22Rv1 (cell line): Measurements from ENCODE around the gene UBLCP1.
"Not testable (repeated sequence)": the region's sequence is repeated elsewhere in the genome, so short reads cannot be mapped to it uniquely, and the experiment has no call there.

Experiments
- H3K27ac ChIP-seq: fragments of 450-650 bp; 2 replicates; pipeline ENCODE4 v1.5.1; 2017
- CTCF ChIP-seq: fragments of 450-650 bp; IDR thresholded peaks from 2 replicates; pipeline ENCODE4 v1.5.1; 2017; ENCODE audit warnings: mild to moderate bottlenecking
- ZFX ChIP-seq: fragments of 450-650 bp; IDR thresholded peaks from 2 replicates; pipeline ENCODE4 v1.6.1; 2017; ENCODE audit warnings: antibody characterized with exemption, borderline replicate concordance

Gene UBLCP1

DNA sequence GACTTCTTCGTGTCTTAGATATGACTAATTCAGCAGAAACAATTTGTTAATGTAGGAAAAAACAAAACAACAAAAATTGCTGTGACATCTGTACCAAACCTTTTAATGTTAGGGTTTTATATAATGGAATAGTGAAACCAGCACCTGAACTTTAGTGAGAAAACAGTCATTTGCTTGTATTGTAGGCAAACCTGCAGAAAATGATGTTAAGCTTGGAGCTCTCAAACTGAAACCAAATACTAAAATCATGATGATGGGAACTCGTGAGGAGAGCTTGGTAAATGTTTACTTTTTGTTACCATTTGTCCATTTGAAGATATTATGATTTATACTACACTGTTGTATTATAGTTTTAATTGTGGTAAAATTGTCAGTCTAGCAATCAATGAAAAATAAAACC, 6.6 kb downstream of the UBLCP1 start:
- no peak overlapping the region for H3K27ac ChIP-seq
- TF ChIP-seq ZFX (no peak), CTCF (no peak)

GRCh38 chr5:159273923-159274322, 10.8 kb downstream of the UBLCP1 start:
- TF ChIP-seq CTCF, result no peak
- no peak for TF ChIP-seq ZFX
- H3K27ac ChIP-seq, result no peak overlapping the region

DNA sequence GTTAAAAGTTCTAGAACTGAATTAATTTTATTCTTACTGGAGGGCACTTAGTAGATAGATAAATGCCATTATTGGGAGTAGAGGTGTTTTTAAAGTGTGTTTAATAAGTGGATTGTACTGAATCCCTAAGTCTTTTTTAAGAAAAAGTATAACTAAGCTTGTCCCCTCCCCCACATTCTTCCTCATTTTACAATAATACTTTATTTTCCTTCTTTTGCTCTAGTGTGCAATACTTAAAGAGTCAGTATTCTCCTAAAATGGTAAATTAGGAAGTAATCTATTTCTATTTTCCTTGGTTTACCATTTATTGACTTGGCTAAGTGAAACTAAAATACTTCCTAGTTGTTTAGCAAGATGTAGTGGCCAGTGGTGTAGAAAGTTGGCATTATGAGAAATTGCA, 11.6 kb downstream of the UBLCP1 start:
- H3K27ac ChIP-seq, result no peak overlapping the region
- TF ChIP-seq ZFX, result no peak
- TF ChIP-seq CTCF, result no peak

DNA sequence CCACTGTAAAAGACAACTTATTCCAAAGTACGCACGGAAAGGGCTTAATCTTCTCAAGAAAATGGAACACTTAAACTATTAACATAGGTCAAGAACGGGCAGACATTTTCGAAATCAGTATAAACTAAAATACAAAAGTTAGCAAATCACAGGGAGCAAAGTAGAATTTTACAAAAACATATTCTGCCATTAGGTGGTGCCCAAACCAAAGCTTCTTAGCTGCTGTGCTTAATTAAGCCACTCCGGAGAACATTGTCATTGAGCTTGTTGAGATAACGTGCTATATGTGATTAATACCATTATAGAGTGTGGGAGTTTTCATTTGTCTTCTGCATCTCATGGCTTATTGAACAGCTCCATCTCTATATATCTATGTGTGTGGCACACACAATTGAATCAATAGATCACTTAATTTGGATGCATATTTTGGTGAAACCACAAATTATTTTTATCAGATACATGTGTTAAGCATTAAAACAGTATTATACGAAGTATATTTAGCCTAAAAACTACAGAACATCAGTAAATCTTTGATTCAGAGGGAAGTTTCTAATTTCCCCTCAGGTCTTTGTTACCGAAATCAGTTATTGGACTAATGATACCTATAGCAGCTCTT, 23.4 kb downstream of the UBLCP1 start:
- peak; percentile 65 for TF ChIP-seq CTCF
- TF ChIP-seq ZFX, result no peak
- H3K27ac ChIP-seq, result no peak overlapping the region

DNA sequence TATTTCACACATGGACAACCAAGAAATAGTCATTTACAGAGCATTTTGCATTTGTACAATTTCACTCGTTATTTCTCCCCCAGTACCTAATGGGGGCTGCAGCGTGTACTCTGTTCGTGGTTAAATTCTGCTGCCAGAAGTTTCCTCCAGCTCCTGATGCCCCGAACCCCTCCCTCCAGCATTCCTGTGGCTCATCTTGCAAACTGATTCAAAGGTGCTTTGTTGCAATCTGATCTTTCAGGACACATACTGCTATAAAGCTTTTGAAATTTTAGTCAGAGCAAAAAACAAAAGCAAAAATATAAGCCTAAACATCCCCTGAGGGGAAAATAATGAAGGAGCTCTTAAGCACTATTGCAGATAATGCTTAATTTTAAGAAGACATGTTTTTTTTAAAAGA, 27.7 kb downstream of the UBLCP1 start:
- no peak for TF ChIP-seq CTCF
- TF ChIP-seq ZFX, result no peak
- no peak overlapping the region for H3K27ac ChIP-seq

GRCh38 chr5:159294921-159295320, 31.8 kb downstream of the UBLCP1 start:
- no peak overlapping the region for H3K27ac ChIP-seq
- TF ChIP-seq ZFX, result no peak
- TF ChIP-seq CTCF, result no peak

DNA sequence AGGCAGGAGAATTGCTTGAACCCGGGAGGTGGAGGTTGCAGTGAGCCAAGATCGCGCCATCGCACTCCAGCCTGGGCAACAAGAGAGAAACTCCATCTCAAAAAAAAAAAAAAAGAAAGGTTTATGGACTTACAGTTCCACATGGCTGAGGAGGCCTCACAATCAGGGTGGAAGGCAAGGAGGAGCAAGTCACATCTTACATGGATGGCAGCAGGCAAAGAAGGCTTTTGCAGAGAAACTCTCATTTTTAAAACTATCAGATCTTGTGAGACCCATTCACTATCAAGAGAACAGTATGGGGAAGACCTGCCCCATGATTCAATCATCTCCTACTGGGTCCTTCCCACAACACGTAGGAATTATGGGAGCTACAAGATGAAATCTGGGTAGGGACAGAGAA, 34.2 kb downstream of the UBLCP1 start:
- H3K27ac ChIP-seq, result not testable (repeated sequence)

- H3K27ac ChIP-seq, result no peak overlapping the region
- TF ChIP-seq CTCF (no peak), ZFX (no peak)
Observed at GRCh38 chr5:159301466-159301865, 38.4 kb downstream of the UBLCP1 start.

DNA sequence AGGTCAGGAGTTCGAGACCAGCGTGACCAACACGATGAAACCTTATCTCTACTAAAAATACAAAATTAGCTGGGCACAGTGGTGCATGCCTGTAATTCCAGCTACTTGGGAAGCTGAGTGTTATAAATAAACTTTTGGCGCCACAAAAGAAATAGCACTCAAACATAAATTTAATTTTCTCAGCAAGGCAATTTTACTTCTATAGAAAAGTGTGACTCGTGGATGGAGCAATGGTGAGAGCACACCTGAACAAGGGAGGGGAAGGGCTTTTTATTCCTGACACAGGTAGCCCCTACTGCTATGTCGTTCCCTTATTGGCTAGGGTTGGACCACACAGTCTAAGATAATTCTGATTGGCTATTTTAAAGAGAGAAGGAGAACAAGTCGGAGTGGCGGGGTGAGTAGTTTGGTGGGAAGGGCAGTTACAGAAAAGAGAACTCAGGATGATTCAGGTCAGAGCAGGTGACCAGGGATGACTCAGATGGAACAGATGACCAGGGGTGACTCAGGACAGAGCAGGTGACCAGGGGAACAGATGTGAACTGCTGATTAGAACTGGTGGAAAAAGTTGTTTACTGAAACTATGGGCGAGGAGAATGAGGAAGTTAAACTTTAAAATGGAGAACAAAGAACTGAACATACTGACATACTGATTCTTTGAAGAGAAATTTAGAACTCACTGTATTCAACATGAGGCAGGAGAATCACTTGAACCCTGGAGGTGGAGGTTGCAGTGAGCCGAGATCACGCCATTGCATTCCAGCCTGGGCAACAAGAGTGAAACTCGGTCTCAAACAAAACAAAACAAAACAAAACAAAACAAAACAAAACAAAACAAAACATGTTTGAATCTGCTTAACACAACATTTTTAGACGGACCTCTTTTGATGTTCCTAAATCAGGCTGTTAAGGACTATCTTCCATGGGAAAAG, 39.1 kb downstream of the UBLCP1 start:
- H3K27ac ChIP-seq, result not testable (repeated sequence)
